CD4-positive, alpha-beta T cell (primary cell): Measurements from ENCODE around the gene AHCYL2. TPM values are rescaled to one million over a fixed set of nuclear protein-coding genes. Genes with fewer than 3 reads are reported as not detected.

ENCODE experiments used
- ATAC-seq: fragments of 200-7000 bp; cut with Tn5 transposase; one replicate; pipeline ENCODE4 v1.10.0; 2022; ENCODE audit warnings: mild to moderate bottlenecking; ENCODE audit not compliant: poor library complexity
- CTCF ChIA-PET: fragments of 350-600 bp; sonication (Branson Sonifier 250); formaldehyde crosslinking; loops from one replicate; lab custom pipeline; 2021; ENCODE audit warnings: antibody characterized with exemption, inconsistent platforms; lab: Charles Lee
- POLR2A ChIA-PET: fragments of 350-600 bp; sonication (Branson Sonifier 250); formaldehyde crosslinking; loops from one replicate; lab custom pipeline; 2021; ENCODE audit warnings: antibody characterized with exemption, inconsistent platforms; lab: Charles Lee
- DNase-seq, 14 experiments: peaks; one replicate each; pipeline ENCODE4 v3.0.0-alpha.2; 2013 to 2020; ENCODE audit warnings: mixed read lengths in 2 of 14
- H3K27ac ChIP-seq, 2 donors: one replicate each; pipeline versions ENCODE4 v1.5.1 to v1.7.0; 2013; ENCODE audit warnings: low read length in 2 of 2, low read depth in 1 of 2, mild to moderate bottlenecking in 1 of 2
- H3K27me3 ChIP-seq, 2 experiments: 1 replicate in 1 of 2; 2 replicates in 1 of 2; pipeline versions ENCODE4 v1.6.1 to v1.7.0; 2013; ENCODE audit warnings: low read length in 2 of 2, control low read depth in 1 of 2, mild to moderate bottlenecking in 1 of 2, moderate library complexity in 1 of 2; ENCODE audit not compliant: insufficient read depth in 2 of 2, control insufficient read depth in 1 of 2
- H3K36me3 ChIP-seq: one replicate; pipeline ENCODE4 v1.6.1; 2013; ENCODE audit warnings: low read length, control low read depth; ENCODE audit not compliant: insufficient read depth
- H3K4me1 ChIP-seq: one replicate; pipeline ENCODE4 v1.6.1; 2013; ENCODE audit warnings: low read length, control low read depth; ENCODE audit not compliant: insufficient read depth
- H3K4me3 ChIP-seq: one replicate; pipeline ENCODE4 v1.5.1; 2013; ENCODE audit warnings: mild to moderate bottlenecking, low read length, moderate library complexity
- H3K9me3 ChIP-seq, 2 experiments: 1 replicate in 1 of 2; 2 replicates in 1 of 2; pipeline versions ENCODE4 v1.6.1 to v1.7.0; 2013; ENCODE audit warnings: low read length in 2 of 2, mild to moderate bottlenecking in 2 of 2, control low read depth in 1 of 2, moderate library complexity in 1 of 2; ENCODE audit not compliant: control insufficient read depth in 1 of 2, insufficient read depth in 1 of 2
- H3K27ac Mint-ChIP-seq: one replicate; pipeline ENCODE4 v1.8.0; 2020; ENCODE audit warnings: mixed read lengths
- H3K27me3 Mint-ChIP-seq: one replicate; pipeline ENCODE4 v1.8.0; 2021; ENCODE audit warnings: mixed read lengths
- H3K36me3 Mint-ChIP-seq: one replicate; pipeline ENCODE4 v1.8.0; 2021; ENCODE audit warnings: low read depth, mixed read lengths
- H3K4me1 Mint-ChIP-seq: one replicate; pipeline ENCODE4 v1.8.0; 2021; ENCODE audit warnings: low read depth, mixed read lengths
- H3K4me3 Mint-ChIP-seq: one replicate; pipeline ENCODE4 v1.8.0; 2020; ENCODE audit warnings: mild to moderate bottlenecking, mixed read lengths
- H3K9me3 Mint-ChIP-seq: one replicate; pipeline ENCODE4 v1.8.0; 2020; ENCODE audit warnings: mixed read lengths
- intact Hi-C, 2 experiments: fragments of 100-400 bp; cut with DNase I in 1 of 2; cut with micrococcal nuclease in 1 of 2; formaldehyde crosslinking; loops; one replicate each; pipeline versions ENCODE4 v1.15.1 to v1.9.0; 2023 to 2025; cut with DNase I, micrococcal nuclease
- total RNA-seq, 174 experiments: library from RNA in 2 of 174; stranded (reverse) in 2 of 174; gene quantifications; one replicate each; pipeline ENCODE4 v1.2.3 and lab custom pipeline; 2021 to 2026
- TF ChIP-seq, protein P1 (sequence below): fragments of 200-600 bp; IDR thresholded peaks from one replicate; pipeline ENCODE4 v1.8.0; 2022; ENCODE audit warnings: antibody characterized with exemption, mild to moderate bottlenecking

The AHCYL2 gene
- total RNA-seq, 2 experiments from 2014 or later = 5.8 to 6.0 TPM

GRCh38 chr7:129327076-129327475 lies 102.2 kb downstream of the AHCYL2 start:
- H3K4me1 Mint-ChIP-seq = no peaks in the 10 kb centered on the region
- no peak overlapping the region for H3K4me3 Mint-ChIP-seq

DNA sequence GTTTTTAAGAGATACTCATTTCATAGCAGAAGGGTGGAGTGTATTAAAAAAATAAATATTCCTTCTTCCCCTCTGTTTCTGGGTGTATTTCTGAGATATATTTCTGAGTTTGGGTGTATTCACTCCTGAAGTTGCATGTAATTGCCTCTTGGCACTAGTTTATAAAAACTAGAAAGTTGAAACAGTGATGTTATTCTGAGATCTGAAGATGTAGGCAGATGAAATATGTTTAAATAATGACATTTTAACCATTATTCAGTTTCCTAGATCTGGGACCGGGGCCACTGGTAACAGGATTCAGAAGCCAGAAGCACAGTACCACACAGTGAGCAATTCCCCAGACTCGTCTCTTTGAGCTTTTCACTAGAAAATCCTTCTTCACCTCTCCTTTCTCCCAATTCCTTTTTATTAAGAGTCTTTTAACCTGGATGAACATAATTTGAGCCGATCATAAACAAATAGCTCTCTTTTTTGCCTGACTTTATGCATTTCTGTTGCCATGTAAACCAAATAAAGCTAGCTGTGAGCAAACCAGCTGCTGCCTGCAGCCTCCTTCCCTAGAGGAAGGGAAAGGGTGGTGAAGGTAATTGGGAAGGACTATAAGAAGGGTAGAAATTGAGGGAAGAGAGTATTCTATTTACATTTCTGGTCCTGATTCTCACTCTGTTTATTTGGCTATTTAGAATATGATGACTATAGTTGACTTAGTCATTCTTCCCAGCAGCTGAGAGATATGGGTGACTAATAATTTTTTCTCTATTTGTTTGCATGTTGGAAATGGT lies 107.6 kb downstream of the AHCYL2 start:
- POLR2A ChIA-PET = no interaction called here
- Histone ChIP-seq H3K27me3 (no peaks in the 10 kb centered on the region), H3K36me3 (peaks cover 5% of the 10 kb centered on the region), H3K4me3 (no peak overlapping the region), H3K9me3 (no peaks in the 10 kb centered on the region), H3K4me1 (no peaks in the 10 kb centered on the region), H3K27ac (no peak overlapping the region)
- no peak overlapping the region for H3K4me3 Mint-ChIP-seq
- no peaks in the 10 kb centered on the region for H3K27me3 Mint-ChIP-seq
- CTCF ChIA-PET = interaction anchor here (1.4 kb wide), 1 partner anchor 114 kb away, joined by 3 read pairs; no protein-coding TSS in a partner anchor
- TF ChIP-seq, protein P1, sequence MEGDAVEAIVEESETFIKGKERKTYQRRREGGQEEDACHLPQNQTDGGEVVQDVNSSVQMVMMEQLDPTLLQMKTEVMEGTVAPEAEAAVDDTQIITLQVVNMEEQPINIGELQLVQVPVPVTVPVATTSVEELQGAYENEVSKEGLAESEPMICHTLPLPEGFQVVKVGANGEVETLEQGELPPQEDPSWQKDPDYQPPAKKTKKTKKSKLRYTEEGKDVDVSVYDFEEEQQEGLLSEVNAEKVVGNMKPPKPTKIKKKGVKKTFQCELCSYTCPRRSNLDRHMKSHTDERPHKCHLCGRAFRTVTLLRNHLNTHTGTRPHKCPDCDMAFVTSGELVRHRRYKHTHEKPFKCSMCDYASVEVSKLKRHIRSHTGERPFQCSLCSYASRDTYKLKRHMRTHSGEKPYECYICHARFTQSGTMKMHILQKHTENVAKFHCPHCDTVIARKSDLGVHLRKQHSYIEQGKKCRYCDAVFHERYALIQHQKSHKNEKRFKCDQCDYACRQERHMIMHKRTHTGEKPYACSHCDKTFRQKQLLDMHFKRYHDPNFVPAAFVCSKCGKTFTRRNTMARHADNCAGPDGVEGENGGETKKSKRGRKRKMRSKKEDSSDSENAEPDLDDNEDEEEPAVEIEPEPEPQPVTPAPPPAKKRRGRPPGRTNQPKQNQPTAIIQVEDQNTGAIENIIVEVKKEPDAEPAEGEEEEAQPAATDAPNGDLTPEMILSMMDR = no peak
- no peaks in the 10 kb centered on the region for H3K4me1 Mint-ChIP-seq
- DNase-seq (no peak), ATAC-seq (no peak)
- H3K36me3 Mint-ChIP-seq = no peaks in the 10 kb centered on the region
- intact Hi-C loops = no loop called here
- no peak overlapping the region for H3K27ac Mint-ChIP-seq
- H3K9me3 Mint-ChIP-seq = no peaks in the 10 kb centered on the region

More at GRCh38 chr7:129327076-129327475, 102.2 kb downstream of the AHCYL2 start:
- intact Hi-C loops = no loop called here
- Histone ChIP-seq H3K4me3 (no peak overlapping the region), H3K27me3 (no peaks in the 10 kb centered on the region), H3K36me3 (no peaks in the 10 kb centered on the region), H3K27ac (no peak overlapping the region), H3K4me1 (no peaks in the 10 kb centered on the region), H3K9me3 (peaks cover 0 to 18% of the 10 kb centered on the region in 2 experiments)
- TF ChIP-seq, protein P1 = no peak
- peaks cover 3% of the 10 kb centered on the region for H3K9me3 Mint-ChIP-seq
- H3K27me3 Mint-ChIP-seq = no peaks in the 10 kb centered on the region
- H3K36me3 Mint-ChIP-seq = peaks cover 31% of the 10 kb centered on the region
- H3K27ac Mint-ChIP-seq = no peak overlapping the region
- CTCF ChIA-PET = no interaction called here
- ATAC-seq = no peak
- POLR2A ChIA-PET = no interaction called here
- no peak for DNase-seq

DNA sequence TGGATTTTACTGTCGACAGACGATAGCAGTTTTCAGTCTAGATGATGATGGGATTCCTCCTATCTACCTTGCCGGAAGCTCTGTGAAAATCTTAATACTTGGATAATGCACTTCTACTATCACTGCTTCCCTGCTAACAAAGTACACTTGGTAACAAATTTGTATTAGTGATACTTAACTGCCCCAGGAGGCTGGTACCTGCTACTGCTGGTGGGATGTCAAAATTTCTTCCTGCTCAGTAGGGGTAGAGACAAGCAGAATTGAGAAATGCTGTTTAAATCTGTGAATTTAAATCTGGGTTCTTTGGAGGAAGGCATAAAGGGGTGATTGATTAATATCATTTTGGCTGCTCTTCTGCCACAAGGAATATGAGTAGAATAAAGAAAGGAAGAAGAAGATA lies 109.6 kb downstream of the AHCYL2 start:
- intact Hi-C loops = no loop called here
- CTCF ChIA-PET = interaction anchor here (1.3 to 1.4 kb wide), 2 partner anchors 9 to 243 kb away, joined by 3 to 6 read pairs; no protein-coding TSS in a partner anchor
- H3K4me1 Mint-ChIP-seq = no peaks in the 10 kb centered on the region
- H3K27ac Mint-ChIP-seq = no peak overlapping the region
- no peaks in the 10 kb centered on the region for H3K27me3 Mint-ChIP-seq
- Histone ChIP-seq H3K4me1 (no peaks in the 10 kb centered on the region), H3K27me3 (no peaks in the 10 kb centered on the region), H3K27ac (no peak overlapping the region), H3K4me3 (no peak overlapping the region), H3K9me3 (no peaks in the 10 kb centered on the region), H3K36me3 (peaks cover 5% of the 10 kb centered on the region)
- H3K4me3 Mint-ChIP-seq = no peak overlapping the region
- POLR2A ChIA-PET = no interaction called here
- DNase-seq (no peak), ATAC-seq (no peak)
- H3K36me3 Mint-ChIP-seq = no peaks in the 10 kb centered on the region
- H3K9me3 Mint-ChIP-seq = no peaks in the 10 kb centered on the region
- TF ChIP-seq, protein P1 = no peak
